Liver (tissue), 9 donors: ENCODE measurements around the gene TTC28. TPM values are rescaled to one million over a fixed set of nuclear protein-coding genes. Genes with fewer than 3 reads are reported as not detected.

Experiments used
- DNase-seq: peaks from one replicate; pipeline ENCODE4 v3.0.0-alpha.2; 2017; ENCODE audit warnings: low spot score
- H3K27ac ChIP-seq, 2 donors: one replicate each; pipeline ENCODE4 v1.7.0; 2013; ENCODE audit warnings: inconsistent platforms in 2 of 2, low read length in 2 of 2, control low read depth in 1 of 2, low read depth in 1 of 2, mild to moderate bottlenecking in 1 of 2
- H3K27me3 ChIP-seq, 4 donors: one replicate each; pipeline versions ENCODE4 v1.6.1 to v1.7.0; 2013; ENCODE audit warnings: low read length in 3 of 4, inconsistent platforms in 1 of 4, mild to moderate bottlenecking in 1 of 4, moderate library complexity in 1 of 4; ENCODE audit not compliant: control insufficient read depth in 4 of 4, insufficient read depth in 4 of 4
- H3K36me3 ChIP-seq, 4 donors: one replicate each; pipeline versions ENCODE4 v1.6.1 to v1.7.0; 2013; ENCODE audit warnings: low read length in 3 of 4, mild to moderate bottlenecking in 3 of 4, low read depth in 1 of 4, moderate library complexity in 1 of 4; ENCODE audit not compliant: control insufficient read depth in 4 of 4, insufficient read depth in 3 of 4
- H3K4me1 ChIP-seq, 4 donors: one replicate each; pipeline versions ENCODE4 v1.6.1 to v1.7.0; 2013; ENCODE audit warnings: low read length in 3 of 4, mild to moderate bottlenecking in 3 of 4, moderate library complexity in 1 of 4; ENCODE audit not compliant: control insufficient read depth in 4 of 4, insufficient read depth in 4 of 4
- H3K4me3 ChIP-seq, 3 donors: one replicate each; pipeline versions ENCODE4 v1.6.1 to v1.7.0; 2013; ENCODE audit warnings: low read length in 3 of 3, control low read depth in 1 of 3, low read depth in 1 of 3, mild to moderate bottlenecking in 1 of 3
- H3K9ac ChIP-seq, 2 donors: one replicate each; pipeline ENCODE4 v1.7.0; 2013; ENCODE audit warnings: low read length in 2 of 2, mild to moderate bottlenecking in 2 of 2, moderate library complexity in 2 of 2, control low read depth in 1 of 2, low read depth in 1 of 2
- H3K9me3 ChIP-seq, 4 donors: one replicate each; pipeline versions ENCODE4 v1.6.1 to v1.7.0; 2013; ENCODE audit warnings: low read length in 3 of 4; ENCODE audit not compliant: control insufficient read depth in 4 of 4
- EGR1 ChIP-seq, 2 donors: IDR thresholded peaks; 2 replicates each; pipeline ENCODE4 v1.6.1; 2016 to 2018; ENCODE audit warnings: antibody characterized with exemption in 2 of 2, low read depth in 2 of 2
- FOXA1 ChIP-seq: IDR thresholded peaks from 2 replicates; pipeline ENCODE4 v1.6.1; 2016; ENCODE audit warnings: antibody characterized with exemption
- FOXA2 ChIP-seq: IDR thresholded peaks from 2 replicates; pipeline ENCODE4 v1.6.1; 2016; ENCODE audit warnings: antibody characterized with exemption
- GABPA ChIP-seq, 2 donors: IDR thresholded peaks in 1 of 2; conservative IDR thresholded peaks in 1 of 2; 2 replicates each; pipeline ENCODE4 v1.6.1; 2016; ENCODE audit warnings: antibody characterized with exemption in 2 of 2, mild to moderate bottlenecking in 1 of 2, moderate library complexity in 1 of 2
- HNF4A ChIP-seq, 2 donors: conservative IDR thresholded peaks; 2 replicates each; pipeline ENCODE4 v1.6.1; 2016; ENCODE audit warnings: antibody characterized with exemption in 2 of 2, mild to moderate bottlenecking in 2 of 2
- HNF4G ChIP-seq: IDR thresholded peaks from 2 replicates; pipeline ENCODE4 v1.6.1; 2016; ENCODE audit warnings: antibody characterized with exemption
- JUND ChIP-seq, 2 donors: IDR thresholded peaks; 2 replicates each; pipeline ENCODE4 v1.6.1; 2016; ENCODE audit warnings: antibody characterized with exemption in 2 of 2
- MAX ChIP-seq: IDR thresholded peaks from 2 replicates; pipeline ENCODE4 v1.6.1; 2016; ENCODE audit warnings: antibody characterized with exemption
- NR2F2 ChIP-seq: IDR thresholded peaks from 2 replicates; pipeline ENCODE4 v1.6.1; 2016; ENCODE audit warnings: antibody characterized with exemption
- RAD21 ChIP-seq, 2 donors: IDR thresholded peaks; 2 replicates each; pipeline ENCODE4 v1.6.1; 2016; ENCODE audit warnings: antibody characterized with exemption in 2 of 2, mild to moderate bottlenecking in 2 of 2
- REST ChIP-seq: IDR thresholded peaks from 2 replicates; pipeline ENCODE4 v1.6.1; 2016; ENCODE audit warnings: antibody characterized with exemption, mild to moderate bottlenecking
- RXRA ChIP-seq, 2 donors: IDR thresholded peaks; 2 replicates each; pipeline ENCODE4 v1.6.1; 2017 to 2018; ENCODE audit warnings: antibody characterized with exemption in 2 of 2, mild to moderate bottlenecking in 1 of 2
- SP1 ChIP-seq: IDR thresholded peaks from 2 replicates; pipeline ENCODE4 v1.6.1; 2018; ENCODE audit warnings: antibody characterized with exemption, mild to moderate bottlenecking
- TAF1 ChIP-seq: conservative IDR thresholded peaks from 2 replicates; pipeline ENCODE4 v1.6.1; 2016; ENCODE audit warnings: antibody characterized with exemption, mild to moderate bottlenecking
- YY1 ChIP-seq: IDR thresholded peaks from 2 replicates; pipeline ENCODE4 v1.6.1; 2016; ENCODE audit warnings: antibody characterized with exemption, mild to moderate bottlenecking
- WGBS: extraction: QIAGEN DNeasy Blood & Tissue Kit; methylation state at CpG from one replicate; pipeline ENCODE4 v1.1.7; 2013; 5-methylcytosine and 5-hydroxymethylcytosine counted together
- polyA plus RNA-seq, 2 donors: library from polyadenylated mRNA; stranded (reverse) in 1 of 2; unstranded in 1 of 2; fragments of 200-250 nt in 1 of 2; fragments of >200 nt in 1 of 2; fragmentation: Nextera tagmentation in 1 of 2; extraction: Ambion mirVana in 1 of 2; gene quantifications; one replicate each; pipeline versions ENCODE4 v1.2.1 to v1.2.3, GENCODE V29; 2013 to 2015
- total RNA-seq, 2 donors: library from RNA; depleted of rRNA; stranded (reverse); fragments of >200 nt; gene quantifications; one replicate each; pipeline ENCODE4 v1.2.3, GENCODE V29; 2014
- TF ChIP-seq, protein P1 (sequence below): fragments of 150-350 bp; IDR thresholded peaks from 2 replicates; pipeline ENCODE4 v1.5.1; 2017; ENCODE audit warnings: improper control_type of control experiment, low read depth, low read length; ENCODE audit not compliant: missing input control
- TF ChIP-seq, protein P2 (sequence below): IDR thresholded peaks from 2 replicates; pipeline ENCODE4 v1.6.1; 2016; ENCODE audit warnings: antibody characterized with exemption
- TF ChIP-seq, protein P3 (sequence below): IDR thresholded peaks from 2 replicates; pipeline ENCODE4 v1.6.1; 2016; ENCODE audit warnings: antibody characterized with exemption
- donor health status: healthy.
- donor health status: healthy.
- donor health status: healthy.
- donor health status: healthy.
- donor health status: healthy.

Gene TTC28
- total and polyA plus RNA-seq, 4 donors = 4.2 to 19.4 (median 5.9) TPM

DNA sequence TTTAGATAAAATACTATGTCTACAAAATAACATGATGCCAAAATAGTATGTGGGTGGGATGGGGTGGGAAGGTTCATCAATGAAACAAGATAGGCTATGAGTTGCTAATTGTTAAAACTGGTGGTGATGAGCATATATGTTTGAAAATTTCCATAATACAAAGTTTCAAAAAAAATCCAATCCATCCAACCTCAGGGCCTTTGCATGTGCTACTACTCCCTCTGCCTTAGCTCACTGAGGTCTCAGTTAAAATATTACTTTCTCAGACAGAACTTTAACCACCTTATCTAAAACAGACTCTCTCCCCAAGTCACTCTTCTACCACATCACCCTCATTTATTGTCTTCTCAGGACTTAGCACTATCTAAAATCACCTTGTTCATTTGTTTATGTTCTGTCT lies 201.1 kb downstream of the TTC28 start:
- H3K4me1 ChIP-seq = no peaks in the 10 kb centered on the region
- no peaks in the 10 kb centered on the region for H3K27me3 ChIP-seq
- TF ChIP-seq YY1 = no peak
- TF ChIP-seq NR2F2 = no peak
- TF ChIP-seq RXRA (IDR thresholded peaks at IDR 0.05) = no peak
- no peak for TF ChIP-seq TAF1
- TF ChIP-seq REST = no peak
- no peak for TF ChIP-seq HNF4G
- no peaks in the 10 kb centered on the region for H3K36me3 ChIP-seq
- no peak overlapping the region for H3K27ac ChIP-seq
- DNase-seq = no peak
- no peak overlapping the region for H3K9ac ChIP-seq
- no peak overlapping the region for H3K4me3 ChIP-seq
- no peaks in the 10 kb centered on the region for H3K9me3 ChIP-seq

DNA sequence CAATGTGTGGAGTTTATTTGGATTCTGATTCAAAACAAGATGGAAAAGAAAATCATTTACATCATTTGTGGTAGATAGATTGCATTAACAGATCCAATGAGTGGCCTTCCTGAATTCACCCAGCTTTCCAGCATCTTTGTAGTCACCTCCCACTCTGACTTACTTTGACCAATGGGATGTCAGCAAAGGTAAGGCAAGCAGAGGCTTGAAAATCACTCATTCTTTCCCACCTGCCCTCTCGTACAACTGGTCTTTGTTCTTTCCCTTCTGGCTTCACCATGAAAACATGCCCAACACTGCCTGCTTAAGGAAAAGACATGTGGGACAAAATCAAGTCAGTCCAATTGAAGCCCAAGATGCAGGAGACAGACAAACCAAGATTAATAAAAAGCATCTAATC lies 202.1 kb downstream of the TTC28 start:
- no peaks in the 10 kb centered on the region for H3K4me1 ChIP-seq
- no peak for DNase-seq
- no peaks in the 10 kb centered on the region for H3K9me3 ChIP-seq
- TF ChIP-seq MAX (no peak), JUND (IDR thresholded peaks at IDR 0.05) (no peak)
- H3K4me3 ChIP-seq = no peak overlapping the region
- H3K27ac ChIP-seq = no peak overlapping the region
- H3K27me3 ChIP-seq = no peaks in the 10 kb centered on the region
- H3K36me3 ChIP-seq = no peaks in the 10 kb centered on the region
- 88% methylated on average over 1 of the region's 1 CpG for WGBS
- H3K9ac ChIP-seq = no peak overlapping the region

DNA sequence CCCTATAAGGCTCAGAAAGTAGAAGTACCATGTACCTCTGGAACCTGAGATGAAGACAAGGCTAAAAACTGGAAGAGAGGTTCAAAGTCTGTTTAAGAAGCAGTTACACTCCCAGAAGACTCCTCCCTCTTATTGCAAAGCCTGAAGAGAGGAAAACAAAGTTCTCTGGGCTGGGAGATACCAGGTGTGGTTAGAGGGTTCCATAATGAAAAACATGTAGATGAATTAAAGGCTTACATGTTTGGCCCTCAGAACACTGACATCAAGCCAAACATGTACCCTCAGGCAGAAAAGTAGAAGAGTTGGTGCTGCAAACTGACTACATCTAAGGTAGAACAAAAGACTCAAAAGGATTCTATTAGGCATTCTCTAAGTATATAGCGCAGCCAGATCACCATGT lies 205.3 kb downstream of the TTC28 start:
- no peak for DNase-seq
- WGBS = 100% methylated on average over 1 of the region's 1 CpG
- H3K4me3 ChIP-seq = no peak overlapping the region
- no peak overlapping the region for H3K27ac ChIP-seq
- H3K27me3 ChIP-seq = no peaks in the 10 kb centered on the region
- H3K9me3 ChIP-seq = no peaks in the 10 kb centered on the region
- H3K4me1 ChIP-seq = no peaks in the 10 kb centered on the region
- no peak overlapping the region for H3K9ac ChIP-seq
- TF ChIP-seq, protein P1, sequence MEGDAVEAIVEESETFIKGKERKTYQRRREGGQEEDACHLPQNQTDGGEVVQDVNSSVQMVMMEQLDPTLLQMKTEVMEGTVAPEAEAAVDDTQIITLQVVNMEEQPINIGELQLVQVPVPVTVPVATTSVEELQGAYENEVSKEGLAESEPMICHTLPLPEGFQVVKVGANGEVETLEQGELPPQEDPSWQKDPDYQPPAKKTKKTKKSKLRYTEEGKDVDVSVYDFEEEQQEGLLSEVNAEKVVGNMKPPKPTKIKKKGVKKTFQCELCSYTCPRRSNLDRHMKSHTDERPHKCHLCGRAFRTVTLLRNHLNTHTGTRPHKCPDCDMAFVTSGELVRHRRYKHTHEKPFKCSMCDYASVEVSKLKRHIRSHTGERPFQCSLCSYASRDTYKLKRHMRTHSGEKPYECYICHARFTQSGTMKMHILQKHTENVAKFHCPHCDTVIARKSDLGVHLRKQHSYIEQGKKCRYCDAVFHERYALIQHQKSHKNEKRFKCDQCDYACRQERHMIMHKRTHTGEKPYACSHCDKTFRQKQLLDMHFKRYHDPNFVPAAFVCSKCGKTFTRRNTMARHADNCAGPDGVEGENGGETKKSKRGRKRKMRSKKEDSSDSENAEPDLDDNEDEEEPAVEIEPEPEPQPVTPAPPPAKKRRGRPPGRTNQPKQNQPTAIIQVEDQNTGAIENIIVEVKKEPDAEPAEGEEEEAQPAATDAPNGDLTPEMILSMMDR = no peak
- TF ChIP-seq RAD21 (IDR thresholded peaks at IDR 0.05) (no peak), FOXA1 (no peak), TAF1 (no peak), JUND (IDR thresholded peaks at IDR 0.05) (no peak), EGR1 (IDR thresholded peaks at IDR 0.05; ENCODE audit: low read depth in 2 of 2) (no peak), GABPA (IDR thresholded peaks at IDR 0.05 in 1 of 2, conservative IDR thresholded peaks at IDR 0.05 in 1 of 2) (no peak), SP1 (no peak), YY1 (no peak), REST (no peak), FOXA2 (no peak), NR2F2 (no peak), HNF4A (conservative IDR thresholded peaks at IDR 0.05) (no peak)
- TF ChIP-seq, protein P2, sequence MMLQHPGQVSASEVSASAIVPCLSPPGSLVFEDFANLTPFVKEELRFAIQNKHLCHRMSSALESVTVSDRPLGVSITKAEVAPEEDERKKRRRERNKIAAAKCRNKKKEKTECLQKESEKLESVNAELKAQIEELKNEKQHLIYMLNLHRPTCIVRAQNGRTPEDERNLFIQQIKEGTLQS = no peak
- TF ChIP-seq, protein P3, sequence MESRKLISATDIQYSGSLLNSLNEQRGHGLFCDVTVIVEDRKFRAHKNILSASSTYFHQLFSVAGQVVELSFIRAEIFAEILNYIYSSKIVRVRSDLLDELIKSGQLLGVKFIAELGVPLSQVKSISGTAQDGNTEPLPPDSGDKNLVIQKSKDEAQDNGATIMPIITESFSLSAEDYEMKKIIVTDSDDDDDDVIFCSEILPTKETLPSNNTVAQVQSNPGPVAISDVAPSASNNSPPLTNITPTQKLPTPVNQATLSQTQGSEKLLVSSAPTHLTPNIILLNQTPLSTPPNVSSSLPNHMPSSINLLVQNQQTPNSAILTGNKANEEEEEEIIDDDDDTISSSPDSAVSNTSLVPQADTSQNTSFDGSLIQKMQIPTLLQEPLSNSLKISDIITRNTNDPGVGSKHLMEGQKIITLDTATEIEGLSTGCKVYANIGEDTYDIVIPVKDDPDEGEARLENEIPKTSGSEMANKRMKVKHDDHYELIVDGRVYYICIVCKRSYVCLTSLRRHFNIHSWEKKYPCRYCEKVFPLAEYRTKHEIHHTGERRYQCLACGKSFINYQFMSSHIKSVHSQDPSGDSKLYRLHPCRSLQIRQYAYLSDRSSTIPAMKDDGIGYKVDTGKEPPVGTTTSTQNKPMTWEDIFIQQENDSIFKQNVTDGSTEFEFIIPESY = no peak
- H3K36me3 ChIP-seq = no peaks in the 10 kb centered on the region
